Ascending aorta (tissue), 2 donors: ENCODE results near the gene DRD4. TPM values are rescaled to one million over a fixed set of nuclear protein-coding genes. Genes with fewer than 3 reads are reported as not detected.

Experiments used
- DNase-seq, 2 donors: peaks; one replicate each; pipeline ENCODE4 v3.0.0-alpha.2; 2019; ENCODE audit warnings: low spot score in 2 of 2
- H3K27ac ChIP-seq, 2 donors: fragments of 200-600 bp; sonication (generic); one replicate each; pipeline ENCODE4 v1.5.1; 2016 to 2017; ENCODE audit warnings: mild to moderate bottlenecking in 1 of 2
- H3K27me3 ChIP-seq: fragments of 200-600 bp; sonication (generic); one replicate; pipeline ENCODE4 v1.5.1; 2017
- H3K36me3 ChIP-seq, 2 donors: fragments of 200-600 bp; sonication (generic); one replicate each; pipeline ENCODE4 v1.5.1; 2016
- H3K4me1 ChIP-seq, 2 donors: fragments of 200-600 bp; sonication (generic); one replicate each; pipeline ENCODE4 v1.5.1; 2016 to 2017; ENCODE audit warnings: mild to moderate bottlenecking in 1 of 2
- H3K4me3 ChIP-seq, 2 donors: fragments of 200-600 bp; sonication (generic); one replicate each; pipeline ENCODE4 v1.5.1; 2016 to 2017; ENCODE audit warnings: mild to moderate bottlenecking in 1 of 2
- H3K9me3 ChIP-seq, 2 donors: fragments of 200-600 bp; sonication (generic); one replicate each; pipeline ENCODE4 v1.5.1; 2016
- intact Hi-C: fragments of 100-400 bp; cut with DNase I; formaldehyde crosslinking; loops from one replicate; pipeline ENCODE4 v1.15.1; 2023
- total RNA-seq: library from RNA; depleted of rRNA; stranded (reverse); fragments of >200 nt; gene quantifications from one replicate; pipeline ENCODE4 v1.1.0, GENCODE V29; 2016
- TF ChIP-seq, protein P1 (sequence below), 3 experiments: fragments of 200-600 bp in 2 of 3; fragments of 450-650 bp in 1 of 3; sonication (generic) in 2 of 3; IDR thresholded peaks; one replicate each; pipeline ENCODE4 v1.5.1; 2016 to 2019; ENCODE audit warnings: antibody characterized with exemption in 3 of 3, mild to moderate bottlenecking in 1 of 3, moderate library complexity in 1 of 3

Gene DRD4
- total RNA-seq, 1 donor from 2014 or later: not detected

DNA sequence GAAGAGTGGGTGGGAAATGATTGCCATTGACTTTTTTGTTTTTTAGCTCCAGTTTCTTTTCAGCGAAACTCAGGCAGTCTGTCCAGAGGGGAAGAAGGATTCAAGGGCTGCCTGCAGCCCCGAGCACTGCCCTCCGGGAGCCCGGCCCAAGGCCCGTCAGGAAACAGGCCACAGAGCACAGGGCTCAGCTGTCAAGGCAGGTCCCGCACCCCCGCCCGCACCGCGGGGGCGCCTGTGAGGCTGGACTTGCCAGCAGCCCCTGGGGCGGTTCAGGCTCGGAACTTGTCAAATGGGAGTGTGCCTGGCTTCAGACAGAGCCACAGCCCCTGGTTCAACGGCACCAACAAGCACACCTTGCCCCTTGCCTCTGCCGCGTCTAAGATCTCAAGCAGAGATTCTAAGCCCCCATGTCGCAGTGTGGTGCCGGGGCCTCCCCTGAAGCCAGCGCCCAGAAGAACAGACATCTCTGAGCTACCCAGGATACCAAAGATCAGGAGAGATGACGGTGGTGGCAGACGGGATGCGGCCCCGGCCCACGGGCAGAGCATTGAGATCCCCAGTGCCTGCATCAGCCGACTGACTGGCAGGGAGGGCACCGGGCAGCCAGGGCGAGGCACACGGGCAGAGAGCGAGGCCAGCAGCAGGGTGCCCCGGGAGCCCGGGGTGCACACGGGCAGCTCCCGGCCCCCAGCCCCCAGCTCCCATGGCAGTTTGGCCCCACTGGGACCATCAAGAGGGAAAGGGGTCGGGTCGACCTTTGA lies 29.9 kb upstream of the DRD4 start:
- TF ChIP-seq, protein P1, sequence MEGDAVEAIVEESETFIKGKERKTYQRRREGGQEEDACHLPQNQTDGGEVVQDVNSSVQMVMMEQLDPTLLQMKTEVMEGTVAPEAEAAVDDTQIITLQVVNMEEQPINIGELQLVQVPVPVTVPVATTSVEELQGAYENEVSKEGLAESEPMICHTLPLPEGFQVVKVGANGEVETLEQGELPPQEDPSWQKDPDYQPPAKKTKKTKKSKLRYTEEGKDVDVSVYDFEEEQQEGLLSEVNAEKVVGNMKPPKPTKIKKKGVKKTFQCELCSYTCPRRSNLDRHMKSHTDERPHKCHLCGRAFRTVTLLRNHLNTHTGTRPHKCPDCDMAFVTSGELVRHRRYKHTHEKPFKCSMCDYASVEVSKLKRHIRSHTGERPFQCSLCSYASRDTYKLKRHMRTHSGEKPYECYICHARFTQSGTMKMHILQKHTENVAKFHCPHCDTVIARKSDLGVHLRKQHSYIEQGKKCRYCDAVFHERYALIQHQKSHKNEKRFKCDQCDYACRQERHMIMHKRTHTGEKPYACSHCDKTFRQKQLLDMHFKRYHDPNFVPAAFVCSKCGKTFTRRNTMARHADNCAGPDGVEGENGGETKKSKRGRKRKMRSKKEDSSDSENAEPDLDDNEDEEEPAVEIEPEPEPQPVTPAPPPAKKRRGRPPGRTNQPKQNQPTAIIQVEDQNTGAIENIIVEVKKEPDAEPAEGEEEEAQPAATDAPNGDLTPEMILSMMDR (IDR thresholded peaks at IDR 0.05): no peak
- DNase-seq: no peak
- Histone ChIP-seq H3K27me3 (no peaks in the 10 kb centered on the region), H3K9me3 (no peaks in the 10 kb centered on the region), H3K4me1 (no peaks in the 10 kb centered on the region), H3K36me3 (peaks cover 97 to 98% of the 10 kb centered on the region in 2 donors), H3K27ac (no peak overlapping the region), H3K4me3 (no peak overlapping the region)
- intact Hi-C loops: no loop called here

DNA sequence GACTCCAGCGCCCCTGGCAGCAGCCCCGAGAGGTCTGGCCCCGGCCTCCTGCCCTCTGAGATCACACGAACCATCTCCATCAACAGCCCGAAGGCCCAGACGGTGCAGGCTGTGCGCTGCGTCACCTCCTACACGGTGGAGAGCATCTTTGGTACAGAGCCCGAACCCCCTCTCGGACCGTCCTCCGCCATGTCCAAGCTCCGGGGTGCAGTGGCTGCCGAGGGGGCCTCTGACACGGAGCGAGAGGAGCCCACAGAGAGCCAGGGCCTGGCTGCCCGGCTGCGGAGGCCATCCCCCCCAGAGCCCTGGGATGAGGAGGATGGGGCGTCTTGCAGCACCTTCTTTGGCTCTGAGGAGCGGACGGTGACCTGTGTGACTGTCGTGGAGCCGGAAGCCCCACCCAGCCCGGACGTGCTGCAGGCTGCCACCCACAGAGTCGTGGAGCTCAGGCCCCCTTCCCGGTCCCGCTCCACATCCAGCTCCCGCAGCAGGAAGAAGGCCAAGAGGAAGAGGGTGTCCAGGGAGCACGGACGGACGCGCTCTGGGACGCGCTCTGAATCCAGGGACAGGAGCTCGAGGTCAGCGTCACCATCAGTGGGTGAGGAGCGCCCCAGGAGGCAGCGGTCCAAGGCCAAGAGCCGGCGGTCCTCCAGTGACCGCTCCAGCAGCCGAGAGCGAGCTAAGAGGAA lies 29.0 kb upstream of the DRD4 start:
- H3K9me3 ChIP-seq: no peaks in the 10 kb centered on the region
- peaks cover 97 to 98% of the 10 kb centered on the region in 2 donors for H3K36me3 ChIP-seq
- no peaks in the 10 kb centered on the region for H3K27me3 ChIP-seq
- H3K4me1 ChIP-seq: no peaks in the 10 kb centered on the region
- intact Hi-C loops: no loop called here
- H3K4me3 ChIP-seq: no peak overlapping the region
- DNase-seq: no peak
- TF ChIP-seq, protein P1 (IDR thresholded peaks at IDR 0.05): no peak
- no peak overlapping the region for H3K27ac ChIP-seq

DNA sequence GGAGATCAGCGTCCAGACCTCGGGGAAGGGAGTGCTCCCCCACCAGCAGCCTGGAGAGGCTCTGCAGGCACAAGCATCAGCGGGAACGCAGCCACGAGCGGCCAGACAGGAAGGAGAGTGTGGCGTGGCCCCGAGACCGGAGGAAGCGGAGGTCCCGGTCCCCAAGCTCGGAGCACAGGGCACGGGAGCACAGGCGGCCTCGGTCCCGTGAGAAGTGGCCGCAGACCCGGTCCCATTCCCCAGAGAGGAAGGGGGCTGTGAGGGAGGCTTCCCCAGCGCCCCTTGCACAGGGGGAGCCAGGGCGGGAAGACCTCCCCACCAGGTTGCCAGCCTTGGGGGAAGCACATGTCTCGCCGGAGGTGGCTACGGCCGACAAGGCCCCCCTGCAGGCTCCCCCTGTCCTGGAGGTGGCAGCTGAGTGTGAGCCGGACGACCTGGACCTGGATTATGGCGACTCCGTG lies 28.2 kb upstream of the DRD4 start:
- Histone ChIP-seq H3K27me3 (no peaks in the 10 kb centered on the region), H3K9me3 (no peaks in the 10 kb centered on the region), H3K4me1 (peaks cover 0 to under 1% of the 10 kb centered on the region in 2 donors), H3K36me3 (peaks cover 94% of the 10 kb centered on the region in 2 donors), H3K27ac (no peak overlapping the region), H3K4me3 (no peak overlapping the region)
- intact Hi-C loops: no loop called here
- DNase-seq: no peak
- TF ChIP-seq, protein P1 (IDR thresholded peaks at IDR 0.05): no peak

DNA sequence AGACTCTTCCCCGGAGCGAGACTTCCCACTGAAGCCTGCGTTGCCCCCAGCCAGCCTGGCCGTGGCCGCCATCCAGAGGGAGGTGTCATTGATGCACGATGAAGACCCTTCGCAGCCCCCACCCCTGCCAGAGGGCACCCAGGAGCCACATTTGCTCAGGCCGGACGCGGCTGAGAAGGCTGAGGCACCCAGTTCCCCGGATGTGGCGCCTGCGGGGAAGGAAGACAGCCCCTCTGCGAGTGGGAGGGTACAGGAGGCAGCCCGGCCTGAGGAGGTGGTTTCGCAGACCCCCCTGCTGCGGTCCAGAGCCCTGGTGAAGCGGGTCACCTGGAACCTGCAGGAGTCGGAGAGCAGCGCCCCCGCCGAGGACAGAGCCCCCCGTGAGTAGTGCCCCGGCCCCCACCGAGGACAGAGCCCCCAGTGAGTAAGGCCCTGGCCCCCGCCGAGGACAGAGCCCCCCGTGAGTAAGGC lies 27.7 kb upstream of the DRD4 start:
- Histone ChIP-seq H3K27me3 (no peaks in the 10 kb centered on the region), H3K27ac (no peak overlapping the region), H3K9me3 (no peaks in the 10 kb centered on the region), H3K36me3 (peaks cover 88 to 89% of the 10 kb centered on the region in 2 donors), H3K4me1 (peaks cover 2 to 5% of the 10 kb centered on the region in 2 donors), H3K4me3 (no peak overlapping the region)
- intact Hi-C loops: no loop called here
- TF ChIP-seq, protein P1 (IDR thresholded peaks at IDR 0.05): no peak
- no peak for DNase-seq

DNA sequence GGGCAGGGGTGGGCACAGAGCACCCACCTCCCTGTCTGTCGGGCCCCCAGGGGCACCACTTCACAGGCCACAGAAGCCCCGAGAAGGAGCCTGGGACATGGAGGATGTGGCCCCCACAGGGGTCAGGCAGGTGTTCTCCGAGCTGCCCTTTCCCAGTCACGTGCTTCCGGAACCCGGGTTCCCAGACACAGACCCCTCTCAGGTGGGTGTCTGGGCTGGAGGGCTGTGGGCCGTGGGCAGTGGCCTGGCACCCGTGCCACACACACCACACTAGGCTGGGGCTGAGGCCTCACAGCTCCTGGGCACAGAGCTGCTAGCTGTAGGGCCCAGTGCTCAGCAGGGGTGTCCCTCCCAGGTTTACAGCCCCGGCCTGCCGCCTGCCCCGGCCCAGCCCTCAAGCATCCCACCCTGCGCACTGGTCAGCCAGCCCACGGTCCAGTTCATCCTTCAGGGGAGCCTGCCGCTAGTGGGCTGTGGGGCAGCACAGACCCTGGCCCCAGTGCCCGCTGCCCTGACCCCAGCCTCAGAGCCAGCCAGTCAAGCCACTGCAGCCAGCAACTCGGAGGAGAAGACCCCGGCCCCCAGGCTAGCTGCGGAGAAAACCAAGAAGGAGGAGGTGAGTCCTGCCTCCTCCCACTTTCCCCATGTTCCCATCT lies 26.8 kb upstream of the DRD4 start:
- intact Hi-C loops: no loop called here
- peaks cover 79 to 80% of the 10 kb centered on the region in 2 donors for H3K36me3 ChIP-seq
- H3K4me3 ChIP-seq: no peak overlapping the region
- peaks cover 11 to 12% of the 10 kb centered on the region in 2 donors for H3K4me1 ChIP-seq
- no peaks in the 10 kb centered on the region for H3K9me3 ChIP-seq
- DNase-seq: no peak
- no peak overlapping the region for H3K27ac ChIP-seq
- no peaks in the 10 kb centered on the region for H3K27me3 ChIP-seq
- TF ChIP-seq, protein P1 (IDR thresholded peaks at IDR 0.05): no peak
